GM12801 (cell line): ENCODE data around the gene PNKP.

ENCODE experiments used
- CTCF ChIP-seq: IDR thresholded peaks from one replicate; pipeline ENCODE4 v1.5.1; 2011; ENCODE audit warnings: control low read depth; ENCODE audit not compliant: insufficient read length; ENCODE audit errors: extremely low read depth

Gene PNKP

GRCh38 chr19:49829721-49830120, 37.7 kb downstream of the PNKP start:
- TF ChIP-seq CTCF: no peak

DNA sequence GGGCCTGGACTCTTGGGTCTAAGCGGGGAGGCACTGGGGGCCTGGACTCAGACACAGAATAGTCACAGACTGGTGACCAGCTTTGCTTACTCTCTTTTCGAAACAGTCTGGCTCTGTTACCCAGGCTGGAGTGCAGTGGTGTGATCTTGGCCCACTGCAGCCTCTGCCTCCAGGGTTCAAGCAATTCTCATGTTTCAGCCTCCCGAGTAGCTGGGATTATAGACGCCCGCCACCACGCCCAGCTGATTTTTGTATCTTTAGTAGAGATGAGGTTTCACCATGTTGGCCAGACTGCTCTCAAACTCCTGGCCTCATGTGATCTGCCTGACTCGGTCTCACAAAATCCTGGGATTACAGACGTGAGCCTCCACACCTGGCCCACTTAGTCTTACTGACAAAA, 38.2 kb downstream of the PNKP start:
- TF ChIP-seq CTCF: no peak

GRCh38 chr19:49827034-49827433, 40.3 kb downstream of the PNKP start:
- no peak for TF ChIP-seq CTCF

GRCh38 chr19:49824662-49825061, 42.7 kb downstream of the PNKP start:
- no peak for TF ChIP-seq CTCF

- TF ChIP-seq CTCF: no peak
These were observed 43.9 kb downstream of the PNKP start for GRCh38 chr19:49823472-49823871.

DNA sequence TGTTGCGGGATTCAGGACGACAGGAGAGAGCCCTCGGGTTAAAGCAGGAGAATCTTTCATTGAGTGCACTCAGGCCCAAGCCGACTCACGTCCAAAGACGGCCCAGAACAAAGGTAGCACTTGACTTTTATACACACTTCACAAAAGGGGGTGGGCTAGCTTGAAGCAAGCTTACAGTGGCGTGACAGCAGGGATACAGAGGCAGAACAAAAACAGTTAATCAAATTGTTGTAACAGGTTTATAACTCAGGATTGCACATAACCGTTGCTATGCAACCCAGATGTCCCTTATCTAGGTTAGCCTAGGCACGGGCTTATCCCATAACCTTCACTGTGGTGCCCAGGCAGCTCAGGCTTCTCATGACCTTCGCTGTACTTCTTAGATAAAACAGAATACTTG, 47.3 kb downstream of the PNKP start:
- no peak for TF ChIP-seq CTCF

DNA sequence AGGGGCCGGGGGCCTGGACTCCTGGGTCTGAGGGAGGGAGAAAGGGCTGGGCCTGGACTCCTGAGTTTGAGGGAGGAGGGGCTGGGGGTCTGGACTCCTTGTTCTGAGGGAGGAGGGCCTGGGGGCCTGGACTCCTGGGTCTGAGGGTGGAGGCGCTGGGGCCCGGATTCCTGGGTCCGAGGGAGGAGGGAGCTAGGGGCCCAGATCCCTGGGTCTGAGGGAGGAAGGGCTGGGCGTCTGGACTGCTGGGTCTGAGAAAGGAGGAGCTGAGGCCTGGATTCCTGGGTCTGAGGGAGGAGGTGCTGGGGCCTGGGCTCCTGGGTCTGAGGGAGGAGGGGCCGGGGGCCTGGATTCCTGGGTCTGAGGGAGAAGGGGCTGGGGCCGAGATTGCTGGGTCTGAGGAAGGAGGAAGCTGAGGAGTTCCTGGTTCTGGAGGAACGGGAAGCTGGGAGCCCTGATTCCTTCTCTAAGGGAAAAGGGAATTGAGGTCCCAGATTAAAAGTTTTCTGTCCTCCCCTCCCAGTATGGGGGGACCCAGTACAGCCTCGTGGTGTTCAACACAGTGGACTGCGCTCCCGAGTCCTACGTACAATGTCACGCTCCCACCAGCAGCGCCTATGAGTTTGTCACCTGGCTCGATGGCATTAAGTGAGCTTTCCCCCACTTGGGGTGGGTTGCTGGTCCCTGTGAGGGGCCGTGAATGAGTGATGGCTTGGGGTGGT, 48.6 kb downstream of the PNKP start:
- TF ChIP-seq CTCF: no peak
